HG03457 (cell line): ENCODE results near the gene SLC9A4.

Experiments
- ATAC-seq: cut with Tn5 transposase; IDR thresholded peaks from one replicate; pipeline ENCODE4 v1.9.1; 2021; ENCODE audit warnings: moderate number of reproducible peaks; ENCODE audit not compliant: unreplicated experiment

SLC9A4 gene

GRCh38 chr2:102453501-102453900, 19.5 kb upstream of the SLC9A4 start:
- ATAC-seq, result no peak

GRCh38 chr2:102455061-102455670, 17.9 kb upstream of the SLC9A4 start:
- ATAC-seq, result no peak

DNA sequence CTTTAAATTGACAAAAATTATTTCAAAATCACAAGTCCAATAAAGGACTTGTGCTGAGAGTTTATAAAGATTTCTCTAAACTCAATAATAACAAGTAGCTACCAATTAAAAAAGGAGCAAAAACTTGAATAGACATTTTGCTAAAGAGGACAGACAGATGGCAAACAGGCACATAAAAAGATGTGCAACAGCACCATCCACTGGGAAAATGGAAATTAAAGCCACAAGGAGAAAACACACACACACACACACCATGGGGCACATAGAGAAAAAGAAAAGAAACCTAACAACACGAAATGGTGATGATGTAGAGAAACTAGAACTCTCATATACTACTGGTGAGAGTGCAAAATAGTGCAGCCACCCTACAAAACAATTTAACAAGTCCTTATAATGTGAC, 12.6 kb upstream of the SLC9A4 start:
- no peak for ATAC-seq

- ATAC-seq, result no peak
Measured at GRCh38 chr2:102461188-102461587, 11.8 kb upstream of the SLC9A4 start.

DNA sequence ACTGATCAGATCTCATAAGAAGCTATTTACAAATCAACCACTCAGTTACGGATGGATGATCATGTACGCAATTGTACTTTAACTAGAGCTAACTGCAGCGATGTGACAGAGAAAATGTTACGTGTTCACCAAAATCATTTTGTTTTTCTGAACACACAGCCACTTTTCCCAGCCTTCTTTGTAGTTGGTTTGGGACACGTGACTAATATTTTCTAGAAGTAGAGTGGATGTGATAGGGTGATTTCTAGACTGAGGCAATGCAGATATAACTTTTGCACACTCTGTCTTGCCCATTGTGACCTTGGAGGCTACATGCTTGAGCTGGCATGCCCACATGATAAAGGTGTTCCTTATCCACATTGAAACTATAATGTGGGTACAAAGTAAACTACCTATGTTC, 9.9 kb upstream of the SLC9A4 start:
- ATAC-seq, result no peak

GRCh38 chr2:102470168-102470567, 2.9 kb upstream of the SLC9A4 start:
- ATAC-seq, result no peak

GRCh38 chr2:102473631-102474030, 605 bp downstream of the SLC9A4 start:
- no peak for ATAC-seq

- ATAC-seq, result no peak
Measured at GRCh38 chr2:102474785-102475184, 1.8 kb downstream of the SLC9A4 start.

DNA sequence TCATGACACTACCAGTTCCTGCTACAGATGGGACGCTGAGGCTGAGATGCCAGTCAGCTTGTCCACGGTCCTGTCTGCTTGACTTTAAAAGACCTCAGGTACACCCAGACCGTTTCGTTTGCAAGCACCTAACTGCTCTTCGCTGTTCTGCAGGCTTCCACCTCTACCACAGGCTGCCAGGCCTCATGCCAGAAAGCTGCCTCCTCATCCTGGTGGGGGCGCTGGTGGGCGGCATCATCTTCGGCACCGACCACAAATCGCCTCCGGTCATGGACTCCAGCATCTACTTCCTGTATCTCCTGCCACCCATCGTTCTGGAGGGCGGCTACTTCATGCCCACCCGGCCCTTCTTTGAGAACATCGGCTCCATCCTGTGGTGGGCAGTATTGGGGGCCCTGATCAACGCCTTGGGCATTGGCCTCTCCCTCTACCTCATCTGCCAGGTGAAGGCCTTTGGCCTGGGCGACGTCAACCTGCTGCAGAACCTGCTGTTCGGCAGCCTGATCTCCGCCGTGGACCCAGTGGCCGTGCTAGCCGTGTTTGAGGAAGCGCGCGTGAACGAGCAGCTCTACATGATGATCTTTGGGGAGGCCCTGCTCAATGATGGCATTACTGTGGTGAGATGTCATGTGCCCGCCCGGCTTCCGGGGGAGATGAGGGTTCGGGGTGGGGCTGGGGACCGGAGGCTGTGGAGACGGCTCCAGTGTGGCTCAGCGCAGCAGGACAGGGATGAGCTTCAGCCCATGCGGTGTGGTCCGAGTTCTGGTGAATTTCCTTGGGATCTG, 5.9 kb downstream of the SLC9A4 start:
- ATAC-seq, result no peak

- ATAC-seq, result no peak
Measured at GRCh38 chr2:102480285-102481195, 7.5 kb downstream of the SLC9A4 start.

DNA sequence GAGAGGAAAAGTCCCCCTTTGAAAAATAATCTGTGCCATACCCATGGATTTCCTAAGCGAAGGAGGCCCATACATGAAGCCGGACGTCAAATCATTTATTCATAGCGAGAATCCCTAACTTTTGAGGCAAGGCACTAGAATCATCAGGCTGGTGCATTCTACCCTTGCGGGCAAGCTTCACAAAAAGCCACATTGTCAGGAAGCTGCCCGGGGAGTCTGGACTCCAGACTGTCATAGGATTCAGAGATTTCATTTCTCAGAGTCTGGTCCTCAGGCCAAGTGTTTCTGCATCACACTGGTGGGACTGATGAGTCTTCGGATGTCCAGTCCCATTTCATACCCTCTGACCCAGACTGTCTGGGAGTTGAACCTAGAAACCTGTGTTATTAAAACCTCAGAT, 8.9 kb downstream of the SLC9A4 start:
- no peak for ATAC-seq

DNA sequence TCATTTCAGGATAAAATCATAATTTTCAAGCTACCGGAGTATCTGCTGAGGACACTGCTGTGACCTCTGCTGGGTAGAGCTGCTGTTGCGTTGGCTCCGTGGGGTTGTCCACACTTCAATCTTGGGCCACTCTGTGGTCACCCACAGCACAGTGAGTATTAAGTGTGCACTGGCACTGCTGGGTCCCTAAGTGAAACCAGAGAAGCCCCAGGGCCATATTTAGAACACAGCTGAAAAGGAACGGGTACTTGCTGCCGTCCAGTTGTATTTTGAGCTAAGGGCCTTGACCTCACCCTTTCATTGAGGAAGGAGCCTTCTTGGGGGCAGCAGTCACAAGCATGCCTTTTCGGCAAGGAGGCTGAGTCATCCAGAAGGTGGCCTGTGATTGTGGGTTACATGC, 10.1 kb downstream of the SLC9A4 start:
- ATAC-seq, result no peak

- ATAC-seq, result no peak
Measured at GRCh38 chr2:102484310-102485061, 11.5 kb downstream of the SLC9A4 start.

- ATAC-seq, result no peak
Measured at GRCh38 chr2:102485147-102485785, 12.2 kb downstream of the SLC9A4 start.

- ATAC-seq, result no peak
Measured at GRCh38 chr2:102486941-102487702, 14.1 kb downstream of the SLC9A4 start.

DNA sequence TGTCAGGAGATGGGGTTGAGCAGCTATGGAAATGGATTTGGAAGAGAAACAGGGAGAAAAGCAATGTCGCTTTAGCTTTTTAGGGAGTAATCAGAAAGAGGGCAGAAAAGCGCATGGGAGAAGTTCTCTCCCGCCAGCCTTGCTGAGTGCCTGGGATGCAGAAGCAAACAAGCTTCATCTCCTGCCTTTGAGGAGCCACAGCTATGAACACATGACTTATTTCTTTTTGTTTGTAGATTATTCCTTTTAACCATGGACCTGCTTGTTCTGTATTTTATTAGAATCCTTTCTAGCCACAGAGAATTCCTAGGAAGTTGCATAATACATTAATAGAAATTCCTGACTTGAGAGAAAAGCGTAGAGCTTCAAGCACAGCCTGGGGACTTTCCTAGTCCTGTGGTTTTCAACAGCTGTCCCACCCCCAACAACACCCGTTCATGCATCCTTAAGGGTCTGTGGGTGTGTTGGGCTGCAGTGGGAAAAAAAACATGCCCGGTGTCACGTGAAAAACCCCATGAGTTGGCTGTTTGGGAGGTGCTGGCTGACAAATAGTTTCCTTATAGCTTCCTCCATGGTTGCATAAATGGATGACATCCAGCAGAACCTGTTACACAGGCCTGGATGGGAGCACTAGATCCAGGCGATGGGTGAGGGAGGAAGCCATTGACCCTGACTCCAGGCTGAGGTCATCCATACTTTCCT, 14.9 kb downstream of the SLC9A4 start:
- no peak for ATAC-seq

GRCh38 chr2:102489646-102490045, 16.6 kb downstream of the SLC9A4 start:
- ATAC-seq, result no peak

- no peak for ATAC-seq
Measured at GRCh38 chr2:102492006-102492405, 19.0 kb downstream of the SLC9A4 start.

DNA sequence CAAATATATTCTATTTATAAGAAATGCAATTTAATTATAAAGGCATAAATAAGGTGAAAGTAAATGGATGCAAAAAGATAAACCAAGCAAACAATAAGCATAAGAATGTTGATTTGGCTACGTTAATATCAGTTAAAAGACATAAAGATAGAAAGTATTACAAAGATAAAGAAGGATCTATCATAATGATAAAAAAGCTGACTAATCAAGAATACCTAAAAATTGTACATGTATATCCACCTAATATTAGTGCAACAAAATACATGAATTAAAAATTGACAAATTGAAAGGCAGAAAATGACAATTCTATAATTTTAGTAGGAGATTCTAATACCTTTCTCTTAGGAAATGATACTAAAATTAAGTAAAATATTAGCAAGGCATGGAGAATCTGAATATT, 21.5 kb downstream of the SLC9A4 start:
- ATAC-seq, result no peak
